H1 (cell line): ENCODE results near the gene DMPK. TPM values are rescaled to one million over a fixed set of nuclear protein-coding genes. Genes with fewer than 3 reads are reported as not detected.

Experiments
- CTCF ChIA-PET: fragments of 300-600 bp; sonication (Branson Sonifier 250); formaldehyde crosslinking; loops from one replicate; lab custom pipeline; 2021; ENCODE audit not compliant: partially characterized antibody; lab: Charles Lee
- POLR2A ChIA-PET: fragments of 300-600 bp; sonication (Branson Sonifier 250); formaldehyde crosslinking; loops from one replicate; lab custom pipeline; 2021; ENCODE audit warnings: inconsistent platforms; ENCODE audit not compliant: partially characterized antibody; lab: Charles Lee
- DNase-seq, 2 experiments: peaks; one replicate each; pipeline versions ENCODE4 v3.0.0 to v3.0.0-alpha.2; 2010 to 2022; ENCODE audit warnings: low spot score in 2 of 2, low read depth in 1 of 2, mixed read lengths in 1 of 2
- FAIRE-seq: peaks from 2 replicates; lab custom pipeline; 2011; peaks lifted over from hg19 to GRCh38; lab: Jason Lieb, UNC
- H2AFZ ChIP-seq: 2 replicates; pipeline ENCODE4 v1.8.1; 2012; ENCODE audit warnings: low read length, inconsistent platforms
- H2AK5ac ChIP-seq: 2 replicates; pipeline ENCODE4 v1.6.1; 2013; ENCODE audit warnings: low read depth, low read length
- H2BK120ac ChIP-seq: replicated peaks from 2 replicates; pipeline ENCODE3; 2013; ENCODE audit warnings: low read depth, low read length, inconsistent platforms
- H2BK12ac ChIP-seq: 2 replicates; pipeline ENCODE4 v1.6.1; 2013; ENCODE audit warnings: low read depth, low read length
- H2BK15ac ChIP-seq: 2 replicates; pipeline ENCODE4 v1.6.1; 2013; ENCODE audit warnings: low read length
- H2BK20ac ChIP-seq: 2 replicates; pipeline ENCODE4 v1.6.1; 2013; ENCODE audit warnings: low read length
- H2BK5ac ChIP-seq: 2 replicates; pipeline ENCODE4 v1.6.1; 2013; ENCODE audit warnings: low read depth, low read length
- H3K14ac ChIP-seq: 2 replicates; pipeline ENCODE4 v1.6.1; 2013; ENCODE audit warnings: inconsistent platforms; ENCODE audit not compliant: insufficient read length
- H3K18ac ChIP-seq: 2 replicates; pipeline ENCODE4 v1.6.1; 2013; ENCODE audit warnings: low read length; ENCODE audit errors: extremely low read depth
- H3K23ac ChIP-seq: 2 replicates; pipeline ENCODE4 v1.6.1; 2013; ENCODE audit warnings: inconsistent platforms; ENCODE audit not compliant: insufficient read length
- H3K23me2 ChIP-seq: 2 replicates; pipeline ENCODE4 v1.6.1; 2013; ENCODE audit warnings: low read depth, low read length
- H3K27ac ChIP-seq: 2 replicates; pipeline ENCODE4 v1.6.1; 2011; ENCODE audit warnings: low read depth, low read length, inconsistent platforms
- H3K27me3 ChIP-seq, 4 experiments: replicated peaks in 1 of 4; 1 replicate in 1 of 4; 2 replicates in 3 of 4; pipeline versions ENCODE4 v1.6.1 to v1.8.1; 2011 to 2013; ENCODE audit warnings: low read length in 3 of 4, mild to moderate bottlenecking in 3 of 4, inconsistent platforms in 2 of 4, mixed read lengths in 2 of 4, moderate library complexity in 1 of 4; ENCODE audit not compliant: control insufficient read depth in 3 of 4, insufficient read depth in 3 of 4; ENCODE audit errors: extremely low read depth in 1 of 4
- H3K36me3 ChIP-seq, 4 experiments: 2 replicates each; pipeline versions ENCODE4 v1.6.1 to v1.8.1; 2011 to 2013; ENCODE audit warnings: mild to moderate bottlenecking in 4 of 4, low read length in 3 of 4, moderate library complexity in 2 of 4, control low read depth in 1 of 4, inconsistent platforms in 1 of 4; ENCODE audit not compliant: insufficient read depth in 4 of 4, control insufficient read depth in 2 of 4
- H3K4ac ChIP-seq: replicated peaks from 2 replicates; pipeline ENCODE3; 2013; ENCODE audit warnings: low read length, low read depth, mixed read lengths, inconsistent platforms; ENCODE audit not compliant: insufficient read length
- H3K4me1 ChIP-seq, 4 experiments: replicated peaks in 1 of 4; 1 replicate in 1 of 4; 2 replicates in 3 of 4; pipeline versions ENCODE4 v1.6.1 to v1.8.1; 2011 to 2013; ENCODE audit warnings: low read length in 3 of 4, inconsistent platforms in 2 of 4, mixed read lengths in 1 of 4; ENCODE audit not compliant: insufficient read depth in 4 of 4, control insufficient read depth in 3 of 4
- H3K4me2 ChIP-seq, 2 experiments: 2 replicates each; pipeline versions ENCODE4 v1.6.1 to v1.8.1; 2011 to 2013; ENCODE audit warnings: low read depth in 2 of 2, low read length in 2 of 2, control low read depth in 1 of 2, inconsistent platforms in 1 of 2, mild to moderate bottlenecking in 1 of 2; ENCODE audit not compliant: insufficient read depth in 1 of 2
- H3K4me3 ChIP-seq, 4 experiments: fragments of 200-600, 300-600 bp in 1 of 4; sonication (generic), shearing (Covaris generic), sonication (Bioruptor Twin) in 1 of 4; 2 replicates each; pipeline versions ENCODE4 v1.5.1 to v1.8.1; 2011 to 2016; ENCODE audit warnings: low read length in 4 of 4, low read depth in 3 of 4, control low read depth in 2 of 4, inconsistent platforms in 2 of 4, mild to moderate bottlenecking in 2 of 4, mixed read lengths in 1 of 4, moderate library complexity in 1 of 4; ENCODE audit not compliant: insufficient read depth in 2 of 4; ENCODE audit errors: extremely low read depth in 1 of 4
- H3K56ac ChIP-seq: replicated peaks from 2 replicates; pipeline ENCODE3; 2013; ENCODE audit warnings: low read depth, mild to moderate bottlenecking, mixed read lengths, low read length, inconsistent platforms; ENCODE audit not compliant: insufficient read length
- H3K79me1 ChIP-seq: 2 replicates; pipeline ENCODE4 v1.6.1; 2013; ENCODE audit warnings: low read depth, low read length, control low read depth
- H3K79me2 ChIP-seq, 2 experiments: 2 replicates each; pipeline versions ENCODE4 v1.6.1 to v1.8.1; 2012 to 2013; ENCODE audit warnings: low read length in 2 of 2, mild to moderate bottlenecking in 2 of 2, inconsistent platforms in 1 of 2; ENCODE audit not compliant: insufficient read depth in 2 of 2, control insufficient read depth in 1 of 2
- H3K9ac ChIP-seq, 4 experiments: replicated peaks in 1 of 4; 1 replicate in 1 of 4; 2 replicates in 3 of 4; pipeline versions ENCODE4 v1.6.1 to v1.8.1; 2011 to 2013; ENCODE audit warnings: low read depth in 3 of 4, low read length in 3 of 4, control low read depth in 2 of 4, mild to moderate bottlenecking in 2 of 4, moderate library complexity in 2 of 4, inconsistent platforms in 1 of 4; ENCODE audit errors: extremely low read depth in 1 of 4
- H3K9me3 ChIP-seq, 2 experiments: 2 replicates each; pipeline versions ENCODE4 v1.6.1 to v1.8.1; 2012 to 2013; ENCODE audit warnings: mild to moderate bottlenecking in 2 of 2, moderate library complexity in 2 of 2, control low read depth in 1 of 2, inconsistent platforms in 1 of 2, low read depth in 1 of 2, low read length in 1 of 2, mixed read lengths in 1 of 2; ENCODE audit not compliant: insufficient read depth in 2 of 2
- H4K20me1 ChIP-seq, 2 experiments: replicated peaks in 1 of 2; 2 replicates each; pipeline versions ENCODE3 to v1.8.1; 2011 to 2013; ENCODE audit warnings: inconsistent platforms in 2 of 2, low read length in 2 of 2, mild to moderate bottlenecking in 1 of 2; ENCODE audit not compliant: insufficient read depth in 2 of 2, control insufficient read depth in 1 of 2
- H4K5ac ChIP-seq: 2 replicates; pipeline ENCODE4 v1.6.1; 2013; ENCODE audit warnings: low read length, low read depth, mixed read lengths, inconsistent platforms; ENCODE audit not compliant: insufficient read length
- H4K8ac ChIP-seq: 2 replicates; pipeline ENCODE4 v1.8.0; 2013; ENCODE audit warnings: mild to moderate bottlenecking, moderate library complexity, low read length, inconsistent platforms; ENCODE audit not compliant: insufficient read depth; ENCODE audit errors: extremely low read depth
- H4K91ac ChIP-seq: replicated peaks from 2 replicates; pipeline ENCODE3; 2013; ENCODE audit warnings: low read length, mixed read lengths, inconsistent platforms; ENCODE audit not compliant: insufficient read length
- CHD1 ChIP-seq: IDR thresholded peaks from 2 replicates; pipeline ENCODE4 v1.6.1; 2012; ENCODE audit warnings: low read depth, low read length, improper control_type of control experiment
- CREB1 ChIP-seq: IDR thresholded peaks from 2 replicates; pipeline ENCODE4 v1.6.1; 2012; ENCODE audit warnings: inconsistent platforms
- FOSL1 ChIP-seq: IDR thresholded peaks from 2 replicates; pipeline ENCODE4 v1.6.1; 2011; ENCODE audit warnings: mild to moderate bottlenecking, low read depth, low read length, moderate library complexity; ENCODE audit not compliant: insufficient read depth
- HDAC6 ChIP-seq: IDR thresholded peaks from one replicate; pipeline ENCODE4 v1.7.1; 2012; ENCODE audit warnings: low read depth, mild to moderate bottlenecking, inconsistent platforms, low read length, moderate library complexity
- POLR2AphosphoS5 ChIP-seq: IDR thresholded peaks from 2 replicates; pipeline ENCODE4 v1.6.1; 2011; ENCODE audit warnings: low read depth, low read length
- RAD21 ChIP-seq, 2 experiments: IDR thresholded peaks in 1 of 2; conservative IDR thresholded peaks in 1 of 2; 2 replicates each; pipeline ENCODE4 v1.6.1; 2011; ENCODE audit warnings: low read depth in 2 of 2, low read length in 2 of 2, improper control_type of control experiment in 1 of 2, inconsistent platforms in 1 of 2, mild to moderate bottlenecking in 1 of 2, moderate library complexity in 1 of 2
- SP1 ChIP-seq: IDR thresholded peaks from 2 replicates; pipeline ENCODE4 v1.6.1; 2011; ENCODE audit warnings: low read depth, low read length
- TCF12 ChIP-seq: IDR thresholded peaks from 2 replicates; pipeline ENCODE4 v1.6.1; 2011; ENCODE audit warnings: low read depth, mild to moderate bottlenecking, low read length
- WGBS, 2 experiments: shearing (Covaris generic) in 1 of 2; methylation state at CpG; one replicate each; pipeline versions ENCODE4 v1.1.6 to v1.1.7; 2013 to 2015; ENCODE audit warnings: low lambda C conversion rate in 2 of 2, mixed read lengths in 2 of 2, inconsistent platforms in 1 of 2, low coverage in 1 of 2, missing lambda C conversion rate in 1 of 2; ENCODE audit not compliant: insufficient replicate concordance in 2 of 2, insufficient coverage in 1 of 2, insufficient read length in 1 of 2; ENCODE audit errors: extremely low coverage in 1 of 2, missing lambda C conversion rate in 1 of 2; 5-methylcytosine and 5-hydroxymethylcytosine counted together
- polyA plus RNA-seq, 7 experiments: library from polyadenylated mRNA; depleted of rRNA in 3 of 7; stranded (reverse) in 5 of 7; unstranded in 2 of 7; fragments of >200 nt in 5 of 7; fragments of 200-250 nt in 2 of 7; gene quantifications; 1 replicate in 5 of 7; 2 replicates in 1 of 7; 4 replicates in 1 of 7; pipeline versions ENCODE4 v1.2.1 to v1.2.3, GENCODE V29; 2011 to 2013; ENCODE audit warnings: missing spikeins in 2 of 7, mixed read lengths in 2 of 7
- total RNA-seq: library from RNA; stranded (reverse); fragmentation: NEBNext Ultra II Directional; extraction: Animal tissue kit (Norgen Biotek cat#: 25700); gene quantifications from 2 replicates; pipeline ENCODE4 v1.2.1, GENCODE V29; 2021

The DMPK gene
- total and polyA plus RNA-seq, 2 of the 8 experiments (the other 6 are each of a cell fraction or from before 2014, with no cell fraction given) = 13.7 to 27.4 TPM

GRCh38 chr19:45754323-45754722, 28.0 kb downstream of the DMPK start:
- CTCF ChIA-PET = interaction anchor here (1.0 to 3.0 kb wide), 10 partner anchors 9 to 51 kb away, joined by 3 to 16 read pairs (median 7); no protein-coding TSS in a partner anchor
- Histone ChIP-seq H4K91ac (no peak overlapping the region), H3K27me3 (0 out of 7 replicates have a peak, but pooled peaks cover 0 to under 1% (median 0%) of the 10 kb centered on the region in 4 experiments), H2AK5ac (no peak overlapping the region), H3K4ac (no peak overlapping the region), H3K4me1 (peaks cover 0 to 6% (median 0%) of the 10 kb centered on the region in 4 experiments; a peak in 1 of 7 replicates), H3K9me3 (no peaks in the 10 kb centered on the region), H3K4me2 (no peak overlapping the region)
- no peak for DNase-seq
- TF ChIP-seq RAD21 (IDR thresholded peaks at IDR 0.05 in 1 of 2, conservative IDR thresholded peaks at IDR 0.05 in 1 of 2; ENCODE audit: low read depth in 2 of 2, low read length in 2 of 2) (no peak), FOSL1 (no peak), SP1 (no peak), TCF12 (no peak), POLR2AphosphoS5 (no peak), HDAC6 (no peak), CHD1 (no peak), CREB1 (no peak)
- TF ChIP-seq, all 59 proteins: peak for 0
- Histone ChIP-seq H2BK120ac (no peak overlapping the region), H3K79me1 (no peaks in the 10 kb centered on the region), H4K20me1 (no peaks in the 10 kb centered on the region), H2AFZ (no peak overlapping the region), H3K36me3 (no peaks in the 10 kb centered on the region), H2BK5ac (no peak overlapping the region), H3K23ac (no peak overlapping the region), H3K14ac (no peak overlapping the region), H4K5ac (no peak overlapping the region), H3K56ac (no peak overlapping the region), H2BK20ac (no peak overlapping the region), H3K27ac (no peak overlapping the region), H4K8ac (no peak overlapping the region), H2BK12ac (no peak overlapping the region), H3K23me2 (peaks cover 2% of the 10 kb centered on the region; the same call in 1 of the 2 replicates), H3K9ac (no peak overlapping the region), H2BK15ac (no peak overlapping the region), H3K4me3 (no peak overlapping the region), H3K18ac (no peak overlapping the region), H3K79me2 (no peaks in the 10 kb centered on the region)
- FAIRE-seq = no peak
- 96% methylated on average over 8 of the region's 8 CpGs; no CpG with 5 or more reads in 1 of the 2 experiments for WGBS, 2 experiments
- POLR2A ChIA-PET = interaction anchor here (0.7 to 12.9 kb wide), 7 partner anchors 9 to 50 kb away, joined by 3 to 153 read pairs (median 3); partner anchors contain the start of genes FBXO46 and SIX5
